ENCODE data around the gene PRRG2. TPM values are rescaled to one million over a fixed set of nuclear protein-coding genes. Genes with fewer than 3 reads are reported as not detected.

Gene PRRG2
- polyA plus RNA-seq, 6 donors from 2014 or later = 0.20 to 0.79 (median 0.62) TPM; not detected in 1

DNA sequence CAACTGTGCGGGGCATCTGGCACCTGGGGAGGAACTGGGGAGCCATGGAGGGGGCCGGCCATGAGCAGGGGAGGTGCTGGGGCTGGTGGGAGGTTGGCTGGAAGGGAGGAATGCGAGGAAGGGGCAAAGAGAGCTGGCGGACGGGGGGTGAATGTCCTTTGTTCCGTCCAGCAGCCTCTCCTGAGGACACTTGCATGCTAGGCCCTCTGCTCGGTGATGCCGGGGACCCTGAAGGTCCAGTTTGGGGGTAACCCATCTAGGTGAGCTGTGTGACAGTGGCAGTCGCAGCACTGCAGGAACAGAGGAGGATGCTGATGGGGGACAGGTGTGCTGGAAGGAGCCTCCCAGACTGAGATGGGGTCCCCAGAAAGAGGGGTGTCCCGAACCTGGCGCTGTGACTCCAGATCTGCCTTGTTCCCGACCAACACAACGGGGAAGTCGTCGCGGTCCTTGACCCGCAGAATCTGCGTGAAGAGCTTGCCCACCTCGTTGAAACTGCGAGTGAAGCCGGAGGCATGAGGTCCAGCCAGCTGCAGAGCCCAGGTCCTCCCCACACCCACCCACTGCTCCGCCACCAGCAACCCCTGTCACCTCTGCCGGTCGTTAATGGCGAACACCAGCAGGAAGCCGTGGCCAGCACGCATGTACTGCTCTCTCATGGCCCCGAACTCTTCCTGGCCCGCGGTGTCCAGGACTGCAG is 55.3 kb downstream of the PRRG2 start:
- ATAC-seq (ENCODE audit: low read depth in 2 of 2) (no peak), DNase-seq (no peak)
- Mint-ChIP-seq H3K4me1 (peaks cover 27 to 37% (median 35%) of the 10 kb centered on the region in 3 donors), H3K9me3 (no peaks in the 10 kb centered on the region), H3K27me3 (peaks cover 0 to 5% (median 0%) of the 10 kb centered on the region in 3 donors), H3K4me3 (peak overlapping the region in 1 of 8 donors; percentile 19), H3K27ac (peak overlapping the region in 2 of 6 donors; percentile 20 to 41), H3K36me3 (no peaks in the 10 kb centered on the region)

DNA sequence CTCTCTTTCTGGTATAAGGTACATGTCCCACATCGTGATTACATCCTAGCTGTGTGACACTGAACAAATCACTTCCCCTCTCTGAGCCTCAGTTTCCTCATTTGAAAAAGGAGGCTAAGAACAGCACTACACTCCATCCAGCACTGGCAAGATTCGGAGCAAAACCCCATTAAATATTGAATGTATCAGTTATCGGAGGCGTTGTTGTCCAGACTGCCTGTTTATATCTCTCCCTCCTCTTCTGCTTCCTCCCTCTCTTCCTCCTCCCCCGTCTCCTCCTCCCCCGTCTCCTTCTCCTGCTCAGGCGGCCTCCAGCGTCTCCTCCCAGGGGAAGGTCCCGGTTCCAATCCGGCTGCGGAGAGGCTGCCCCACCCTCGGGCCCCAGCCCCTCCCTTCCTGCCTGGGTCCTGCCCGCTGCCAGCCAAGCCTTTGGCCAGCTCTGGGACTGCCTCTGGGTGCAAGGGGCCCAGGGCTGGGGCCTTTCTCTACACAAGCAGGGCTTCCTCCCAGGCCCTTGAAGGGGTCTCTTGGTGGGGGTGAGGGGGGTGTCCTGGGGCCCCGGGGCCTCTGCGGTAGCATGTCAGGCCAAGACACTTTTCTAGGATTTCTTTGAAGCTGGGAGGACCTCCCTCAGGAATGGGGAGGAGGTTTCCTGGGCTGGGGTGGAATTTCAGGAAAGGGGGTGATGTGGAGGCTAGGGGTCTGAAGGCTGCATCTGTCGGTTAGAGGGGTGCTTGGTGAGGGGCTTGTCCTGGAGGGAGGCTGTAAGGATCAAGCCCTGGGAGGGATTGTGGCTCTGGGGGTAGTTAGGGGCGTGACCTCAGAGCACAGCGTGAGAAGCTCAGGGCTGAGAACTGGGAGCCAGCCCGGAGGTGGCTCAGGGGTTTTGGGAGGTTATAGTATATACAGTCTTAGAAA is 57.0 kb downstream of the PRRG2 start:
- H3K4me1 Mint-ChIP-seq = peaks cover 34 to 50% (median 42%) of the 10 kb centered on the region in 3 donors

DNA sequence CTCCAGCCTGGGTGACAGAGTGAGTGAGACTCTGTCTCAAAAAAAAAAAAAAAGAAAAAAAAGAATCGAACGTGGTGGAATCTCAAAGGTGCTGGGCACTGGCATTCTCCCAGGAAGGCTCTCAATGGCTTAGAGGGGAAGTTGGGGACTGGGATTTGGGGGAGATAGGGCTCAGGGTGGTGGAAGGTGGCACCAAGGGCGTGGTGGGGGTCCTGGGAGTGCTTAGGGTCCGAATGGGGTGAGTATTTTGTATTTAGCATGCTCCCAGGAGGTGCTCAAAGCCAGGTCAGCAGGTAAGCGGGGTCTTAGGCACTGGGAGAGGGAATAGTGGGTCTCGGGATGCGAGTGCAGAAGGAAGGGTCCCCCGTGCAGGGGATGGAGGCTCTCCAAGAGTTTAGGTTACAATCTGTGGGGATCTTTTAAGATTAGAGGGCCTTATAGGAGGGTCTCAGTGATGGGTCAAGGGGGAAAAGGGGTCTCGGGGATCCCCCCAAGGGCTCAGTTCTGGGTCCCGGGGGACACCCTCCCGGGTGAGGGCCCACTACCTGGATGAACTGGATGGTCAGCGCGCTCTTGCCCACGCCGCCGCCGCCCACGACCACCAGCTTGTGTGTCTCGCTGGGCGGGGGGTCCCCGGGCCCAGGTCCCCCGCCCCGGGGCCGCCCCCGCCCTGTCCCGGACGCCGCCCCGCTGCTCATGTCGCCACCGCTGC is 58.4 kb downstream of the PRRG2 start:
- no peak for DNase-seq
- peaks cover 44 to 65% (median 55%) of the 10 kb centered on the region in 3 donors for H3K4me1 Mint-ChIP-seq

More for the DNA sequence above, 57.0 kb downstream of the PRRG2 start:
- DNase-seq (no peak), ATAC-seq (ENCODE audit: low read depth in 2 of 2) (no peak)
- peak overlapping the region in 5 of 6 donors; percentile 53 to 99 (median 88) for H3K27ac Mint-ChIP-seq
- peak overlapping the region; percentile 49 to 99 (median 78) for H3K4me3 Mint-ChIP-seq
- H3K36me3 Mint-ChIP-seq = no peaks in the 10 kb centered on the region
- H3K9me3 Mint-ChIP-seq = no peaks in the 10 kb centered on the region
- peaks cover 0 to 5% (median 0%) of the 10 kb centered on the region in 3 donors for H3K27me3 Mint-ChIP-seq

DNA sequence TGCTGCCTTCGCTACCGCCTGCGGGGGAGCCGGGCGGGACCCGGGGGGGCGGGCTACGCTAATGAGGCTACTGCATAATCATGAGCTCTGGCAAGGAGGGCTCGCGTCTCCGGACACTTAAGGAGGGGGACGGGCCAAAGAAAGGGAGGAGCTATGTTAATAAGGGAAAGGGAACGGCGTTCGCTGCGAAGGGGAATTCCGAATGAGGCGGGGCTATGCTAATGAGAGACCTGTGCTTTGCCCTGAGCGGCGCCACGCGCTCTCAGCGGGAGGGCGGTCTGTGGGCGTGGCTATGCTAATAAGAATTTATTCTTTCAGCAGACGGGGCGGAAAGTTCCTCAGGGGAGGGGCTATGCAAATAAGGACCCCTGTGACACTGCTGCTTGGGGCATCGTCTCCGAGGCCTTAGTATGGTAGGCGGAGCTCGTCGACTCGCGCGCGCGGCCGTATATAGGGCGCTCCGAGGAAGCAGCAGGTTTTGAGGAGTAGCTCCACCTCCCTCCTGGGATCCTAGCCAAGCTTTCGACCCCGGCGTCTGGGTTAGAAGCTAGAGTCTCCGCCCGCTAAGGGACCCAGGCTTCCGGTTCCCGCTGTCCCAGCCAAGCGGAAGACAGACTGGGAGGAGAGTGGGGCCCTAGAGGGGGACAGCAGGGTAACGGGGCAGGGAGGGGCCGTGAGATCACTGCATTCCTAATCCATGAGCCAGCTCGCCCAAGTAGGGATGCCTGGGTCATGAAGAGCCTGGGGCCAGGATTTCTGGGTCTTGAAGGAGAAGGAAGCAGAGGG is 59.2 kb downstream of the PRRG2 start, which contains the start of gene RRAS:
Gene RRAS (minus strand): TSS at position 31 of the 786 bp plus-strand sequence. CDS start 45 bp downstream, outside the sequence.
- H3K4me1 Mint-ChIP-seq = peaks cover 49 to 68% (median 60%) of the 10 kb centered on the region in 3 donors
- peak within 1 kb of the TSS; percentile 89 to 99 (median 97) for H3K4me3 Mint-ChIP-seq
- H3K36me3 Mint-ChIP-seq = no peaks in the 10 kb centered on the region
- peaks cover 0 to 5% (median 0%) of the 10 kb centered on the region in 3 donors for H3K27me3 Mint-ChIP-seq
- DNase-seq (peak; percentile 100), ATAC-seq (ENCODE audit: low read depth in 2 of 2) (peak; percentile 60 to 64)
- no peaks in the 10 kb centered on the region for H3K9me3 Mint-ChIP-seq
- peak within 1 kb of the TSS; percentile 97 to 100 (median 99) for H3K27ac Mint-ChIP-seq

More for the DNA sequence above, 58.4 kb downstream of the PRRG2 start:
- Mint-ChIP-seq H3K9me3 (no peaks in the 10 kb centered on the region), H3K27ac (peak overlapping the region in 5 of 6 donors; percentile 15 to 99 (median 94)), H3K36me3 (no peaks in the 10 kb centered on the region), H3K4me3 (peak overlapping the region; percentile 89 to 99 (median 97)), H3K27me3 (peaks cover 0 to 5% (median 0%) of the 10 kb centered on the region in 3 donors)
- no peak for ATAC-seq (ENCODE audit: low read depth in 2 of 2)

Other genes starting within 250 kb of the PRRG2 start
- gene CD37, start 245.9 kb upstream of the PRRG2 start, polyA plus RNA-seq (ENCODE audit: low read depth in 6 of 6) = 1,000 to 10,000 TPM in 1 of 6 donors, 100 to 1,000 TPM in 5; 672 to 1,032 (median 882) TPM
- gene TEAD2, start 218.9 kb upstream of the PRRG2 start, polyA plus RNA-seq (ENCODE audit: low read depth in 6 of 6) = 1 to 10 TPM in 5 of 6 donors, under 1 TPM in 1; 0.80 to 5.4 (median 3.0) TPM
- gene DKKL1, start 217.4 kb upstream of the PRRG2 start, polyA plus RNA-seq (ENCODE audit: low read depth in 6 of 6) = 1 to 10 TPM in 1 of 6 donors, under 1 TPM in 2, not detected in 3; 0.55 to 2.8 (median 0.82) TPM
- gene KASH5, start 193.1 kb upstream of the PRRG2 start, polyA plus RNA-seq (ENCODE audit: low read depth in 6 of 6) = not detected
- not detected for gene PTH2, start 157.9 kb upstream of the PRRG2 start, polyA plus RNA-seq (ENCODE audit: low read depth in 6 of 6)
- not detected for gene GFY, start 155.9 kb upstream of the PRRG2 start, polyA plus RNA-seq (ENCODE audit: low read depth in 6 of 6)
- gene SLC17A7, start 139.8 kb upstream of the PRRG2 start, polyA plus RNA-seq (ENCODE audit: low read depth in 6 of 6) = not detected
- 10 to 100 TPM; 70.3 to 95.3 (median 79.0) TPM for gene PIH1D1, start 129.5 kb upstream of the PRRG2 start, polyA plus RNA-seq (ENCODE audit: low read depth in 6 of 6)
- gene ALDH16A1, start 128.1 kb upstream of the PRRG2 start, polyA plus RNA-seq (ENCODE audit: low read depth in 6 of 6) = 100 to 1,000 TPM in 1 of 6 donors, 10 to 100 TPM in 5; 54.2 to 103 (median 74.6) TPM
- 10 to 100 TPM in 5 of 6 donors, 1 to 10 TPM in 1; 9.5 to 15.0 (median 11.4) TPM for gene FLT3LG, start 107.1 kb upstream of the PRRG2 start, polyA plus RNA-seq (ENCODE audit: low read depth in 6 of 6)
- 1,000 to 10,000 TPM; 1,519 to 3,103 (median 2,606) TPM for gene RPL13A, start 93.7 kb upstream of the PRRG2 start, polyA plus RNA-seq (ENCODE audit: low read depth in 6 of 6)
- 1,000 to 10,000 TPM; 2,581 to 3,900 (median 3,339) TPM for gene RPS11, start 84.9 kb upstream of the PRRG2 start, polyA plus RNA-seq (ENCODE audit: low read depth in 6 of 6)
- 10 to 100 TPM; 56.7 to 69.7 (median 62.7) TPM for gene FCGRT, start 68.7 kb upstream of the PRRG2 start, polyA plus RNA-seq (ENCODE audit: low read depth in 6 of 6)
- under 1 TPM in 2 of 6 donors, not detected in 4; 0.17 to 0.43 TPM for gene RCN3, start 53.3 kb upstream of the PRRG2 start, polyA plus RNA-seq (ENCODE audit: low read depth in 6 of 6)
- gene NOSIP, start 760 bp upstream of the PRRG2 start, polyA plus RNA-seq (ENCODE audit: low read depth in 6 of 6) = 100 to 1,000 TPM in 5 of 6 donors, 10 to 100 TPM in 1; 89.5 to 136 (median 113) TPM
- gene PRR12, start 9.9 kb downstream of the PRRG2 start, polyA plus RNA-seq (ENCODE audit: low read depth in 6 of 6) = under 1 TPM; 0.09 to 0.77 (median 0.29) TPM
- 10 to 100 TPM; 16.6 to 24.9 (median 19.9) TPM for gene RRAS, start 58.8 kb downstream of the PRRG2 start, polyA plus RNA-seq (ENCODE audit: low read depth in 6 of 6)
- gene SCAF1, start 60.9 kb downstream of the PRRG2 start, polyA plus RNA-seq (ENCODE audit: low read depth in 6 of 6) = 1 to 10 TPM in 3 of 6 donors, under 1 TPM in 2, not detected in 1; 0.84 to 2.9 (median 1.1) TPM
- 10 to 100 TPM; 39.3 to 60.5 (median 52.4) TPM for gene IRF3, start 84.5 kb downstream of the PRRG2 start, polyA plus RNA-seq (ENCODE audit: low read depth in 6 of 6)
- gene BCL2L12, start 84.6 kb downstream of the PRRG2 start, polyA plus RNA-seq (ENCODE audit: low read depth in 6 of 6) = 10 to 100 TPM in 4 of 6 donors, 1 to 10 TPM in 2; 8.0 to 12.7 (median 10.6) TPM
- gene PRMT1, start 96.0 kb downstream of the PRRG2 start, polyA plus RNA-seq (ENCODE audit: low read depth in 6 of 6) = 100 to 1,000 TPM; 175 to 363 (median 192) TPM
- gene ADM5, start 108.3 kb downstream of the PRRG2 start, polyA plus RNA-seq (ENCODE audit: low read depth in 6 of 6) = under 1 TPM in 4 of 6 donors, not detected in 2; 0.19 to 0.47 (median 0.26) TPM
- not detected for gene CPT1C, start 109.8 kb downstream of the PRRG2 start, polyA plus RNA-seq (ENCODE audit: low read depth in 6 of 6)
- under 1 TPM in 1 of 6 donors, not detected in 5; 0.18 TPM for gene TSKS, start 182.0 kb downstream of the PRRG2 start, polyA plus RNA-seq (ENCODE audit: low read depth in 6 of 6)
- gene AP2A1, start 185.7 kb downstream of the PRRG2 start, polyA plus RNA-seq (ENCODE audit: low read depth in 6 of 6) = 1 to 10 TPM; 3.9 to 8.0 (median 5.0) TPM
- 1 to 10 TPM; 4.7 to 8.4 (median 5.7) TPM for gene FUZ, start 232.0 kb downstream of the PRRG2 start, polyA plus RNA-seq (ENCODE audit: low read depth in 6 of 6)
- gene MED25, start 237.0 kb downstream of the PRRG2 start, polyA plus RNA-seq (ENCODE audit: low read depth in 6 of 6) = 10 to 100 TPM; 21.2 to 49.7 (median 28.9) TPM

All from naive B cell (primary cell).